IMR-90 (cell line): ENCODE results near the gene ARHGAP10. TPM values are rescaled to one million over a fixed set of nuclear protein-coding genes. Genes with fewer than 3 reads are reported as not detected.

ENCODE experiments used
- ATAC-seq: fragments of 200-7000 bp; cut with Tn5 transposase; 2 replicates; pipeline ENCODE4 v1.9.1; 2020; ENCODE audit warnings: low read depth, mild to moderate bottlenecking, moderate library complexity
- BruUV-seq: library from RNA; stranded (reverse); fragments of 400-500 nt; replicated peaks from 2 replicates; lab custom pipeline; 2021; lab: Mats Ljungman, UMichigan
- CTCF ChIA-PET: fragments of 300-600 bp; formaldehyde crosslinking; extraction: SDS; loops from one replicate; lab custom pipeline; 2021; ENCODE audit warnings: antibody characterized with exemption; lab: Yijun Ruan, JAX
- POLR2A ChIA-PET: fragments of 300-600 bp; sonication (Branson Sonifier 250); formaldehyde crosslinking; loops from one replicate; lab custom pipeline; 2022; ENCODE audit warnings: antibody characterized with exemption; ENCODE audit not compliant: unreplicated experiment; lab: Charles Lee
- DNase-seq: peaks from one replicate; pipeline ENCODE4 v3.0.0; 2013
- H2AFZ ChIP-seq: replicated peaks from 2 replicates; pipeline ENCODE3; 2013; ENCODE audit warnings: low read length, mild to moderate bottlenecking; ENCODE audit not compliant: poor library complexity
- H2AK5ac ChIP-seq: 2 replicates; pipeline ENCODE4 v1.6.1; 2013; ENCODE audit warnings: low read depth, low read length, inconsistent platforms
- H2AK9ac ChIP-seq: replicated peaks from 2 replicates; pipeline ENCODE3; 2013; ENCODE audit warnings: mild to moderate bottlenecking, low read depth, low read length, moderate library complexity; ENCODE audit not compliant: poor library complexity
- H2BK120ac ChIP-seq: 2 replicates; pipeline ENCODE4 v1.6.1; 2013; ENCODE audit warnings: low read depth, low read length, inconsistent platforms
- H2BK15ac ChIP-seq: 3 replicates; pipeline ENCODE4 v1.6.1; 2013; ENCODE audit warnings: low read depth, low read length, inconsistent platforms
- H2BK20ac ChIP-seq: 2 replicates; pipeline ENCODE4 v1.6.1; 2013; ENCODE audit warnings: low read depth, mild to moderate bottlenecking, inconsistent platforms, low read length, moderate library complexity
- H2BK5ac ChIP-seq: 2 replicates; pipeline ENCODE4 v1.6.1; 2013; ENCODE audit warnings: mild to moderate bottlenecking, low read depth, low read length, inconsistent platforms; ENCODE audit not compliant: poor library complexity, severe bottlenecking
- H3K14ac ChIP-seq: replicated peaks from 2 replicates; pipeline ENCODE4 v1.6.1; 2013; ENCODE audit warnings: low read depth, low read length, inconsistent platforms
- H3K18ac ChIP-seq: 2 replicates; pipeline ENCODE4 v1.6.1; 2013; ENCODE audit warnings: low read depth, low read length, control low read depth
- H3K23ac ChIP-seq: 2 replicates; pipeline ENCODE4 v1.6.1; 2013; ENCODE audit warnings: low read depth, low read length, inconsistent platforms
- H3K27ac ChIP-seq: 2 replicates; pipeline ENCODE4 v1.5.1; 2013; ENCODE audit warnings: mild to moderate bottlenecking, control low read depth, low read length; ENCODE audit not compliant: insufficient read depth
- H3K27me3 ChIP-seq: 2 replicates; pipeline ENCODE4 v1.6.1; 2013; ENCODE audit warnings: low read length; ENCODE audit not compliant: control insufficient read depth, insufficient read depth
- H3K36me3 ChIP-seq: 2 replicates; pipeline ENCODE4 v1.6.1; 2013; ENCODE audit warnings: low read length, mixed read lengths; ENCODE audit not compliant: control insufficient read depth, insufficient read depth
- H3K4ac ChIP-seq: 2 replicates; pipeline ENCODE4 v1.6.1; 2013; ENCODE audit warnings: low read depth, low read length, inconsistent platforms
- H3K4me1 ChIP-seq: 2 replicates; pipeline ENCODE4 v1.6.1; 2013; ENCODE audit warnings: low read length, mixed read lengths; ENCODE audit not compliant: control insufficient read depth, insufficient read depth
- H3K4me2 ChIP-seq: 2 replicates; pipeline ENCODE4 v1.6.1; 2013; ENCODE audit warnings: low read depth, mild to moderate bottlenecking, control low read depth, low read length, moderate library complexity
- H3K4me3 ChIP-seq: 2 replicates; pipeline ENCODE4 v1.5.1; 2013; ENCODE audit warnings: low read depth, mild to moderate bottlenecking, control low read depth, low read length, moderate library complexity; ENCODE audit not compliant: insufficient read depth
- H3K56ac ChIP-seq: 2 replicates; pipeline ENCODE4 v1.6.1; 2013; ENCODE audit warnings: low read length, inconsistent platforms; ENCODE audit not compliant: insufficient read depth; ENCODE audit errors: extremely low read depth
- H3K79me1 ChIP-seq, 2 experiments: 2 replicates each; pipeline ENCODE4 v1.6.1; 2013; ENCODE audit warnings: low read length in 2 of 2, inconsistent platforms in 1 of 2, low read depth in 1 of 2
- H3K9ac ChIP-seq: 2 replicates; pipeline ENCODE4 v1.6.1; 2013; ENCODE audit warnings: low read depth, low read length, control low read depth
- H3K9me1 ChIP-seq: 2 replicates; pipeline ENCODE4 v1.6.1; 2013; ENCODE audit warnings: low read length, inconsistent platforms; ENCODE audit not compliant: insufficient read depth
- H3K9me3 ChIP-seq: 2 replicates; pipeline ENCODE4 v1.6.1; 2013; ENCODE audit warnings: low read length; ENCODE audit not compliant: control insufficient read depth, insufficient read depth
- H4K20me1 ChIP-seq: 2 replicates; pipeline ENCODE4 v1.6.1; 2013; ENCODE audit warnings: low read length, inconsistent platforms; ENCODE audit not compliant: insufficient read depth
- H4K5ac ChIP-seq: 2 replicates; pipeline ENCODE4 v1.6.1; 2013; ENCODE audit warnings: mild to moderate bottlenecking, low read depth, low read length, control low read depth
- H4K8ac ChIP-seq, 2 experiments: 2 replicates each; pipeline ENCODE4 v1.6.1; 2013; ENCODE audit warnings: low read depth in 2 of 2, low read length in 2 of 2, control low read depth in 1 of 2, inconsistent platforms in 1 of 2
- H4K91ac ChIP-seq: 2 replicates; pipeline ENCODE4 v1.6.1; 2013; ENCODE audit warnings: low read depth, low read length, inconsistent platforms; ENCODE audit not compliant: insufficient read depth
- MAFK ChIP-seq: IDR thresholded peaks from 2 replicates; pipeline ENCODE4 v1.6.1; 2012; ENCODE audit warnings: low read depth, low read length, improper control_type of control experiment
- WGBS, 2 experiments: methylation state at CpG; one replicate each; pipeline versions ENCODE4 v1.1.5 to v1.1.7; 2013; ENCODE audit warnings: missing lambda C conversion rate in 2 of 2; ENCODE audit not compliant: insufficient read length in 1 of 2; ENCODE audit errors: extremely low coverage in 2 of 2; 5-methylcytosine and 5-hydroxymethylcytosine counted together
- dilution Hi-C: fragments of 300-500 bp; cut with HindIII; formaldehyde crosslinking; loops from one replicate; pipeline ENCODE4 v1.14.3; 2018; ENCODE audit warnings: low sequenced_read_pairs; ENCODE audit not compliant: unreplicated experiment
- in situ Hi-C: fragments of 300-500 bp; cut with MboI; formaldehyde crosslinking; loops from 3 replicates; pipeline ENCODE4 v1.14.3; 2019; ENCODE audit warnings: low sequenced_read_pairs, inconsistent platforms, mixed read lengths
- intact Hi-C: fragments of 100-400 bp; cut with micrococcal nuclease; formaldehyde crosslinking; loops from 2 replicates; pipeline ENCODE4 v1.10.0; 2022
- polyA plus RNA-seq, 3 experiments: library from polyadenylated mRNA; depleted of rRNA; stranded (reverse); fragments of >200 nt; gene quantifications; 2 replicates each; pipeline ENCODE4 v1.2.3, GENCODE V29; 2012; ENCODE audit warnings: low replicate concordance in 1 of 3
- total RNA-seq: library from RNA; depleted of rRNA; stranded (reverse); fragments of >200 nt; gene quantifications from 2 replicates; pipeline ENCODE4 v1.2.3, GENCODE V29; 2012

Gene ARHGAP10
- total and polyA plus RNA-seq, 2 of the 4 experiments (the other 2 are of a cell fraction): 27.1 to 29.4 TPM

- Histone ChIP-seq H3K4ac (no peak overlapping the region), H4K8ac (no peak overlapping the region), H3K27me3 (no peaks in the 10 kb centered on the region), H2AFZ (no peak overlapping the region), H3K4me3 (no peak overlapping the region), H3K9me3 (no peaks in the 10 kb centered on the region), H2BK120ac (no peak overlapping the region), H3K14ac (no peak overlapping the region), H3K18ac (no peak overlapping the region), H4K5ac (no peak overlapping the region), H3K27ac (no peak overlapping the region), H2BK5ac (no peak overlapping the region), H4K20me1 (no peaks in the 10 kb centered on the region; the same call in 1 of the 2 replicates), H3K4me2 (no peak overlapping the region), H2AK9ac (no peak overlapping the region), H3K4me1 (no peaks in the 10 kb centered on the region; the same call in 1 of the 2 replicates), H2AK5ac (no peak overlapping the region), H4K91ac (no peak overlapping the region), H2BK15ac (no peak overlapping the region), H3K36me3 (peaks cover 2% of the 10 kb centered on the region; the same call in 1 of the 2 replicates), H3K23ac (no peak overlapping the region), H3K9ac (no peak overlapping the region), H3K56ac (no peak overlapping the region), H2BK20ac (no peak overlapping the region), H3K9me1 (peaks cover 4% of the 10 kb centered on the region; the same call in 1 of the 2 replicates), H3K79me1 (peaks cover 18 to 34% of the 10 kb centered on the region in 2 experiments)
- dilution Hi-C loops: no loop called here
- CTCF ChIA-PET: interaction anchor here (0.9 kb wide), 1 partner anchor 27 kb away, joined by 3 read pairs; no protein-coding TSS in a partner anchor
- WGBS, 2 experiments: 93% methylated on average over 6 of the region's 7 CpGs; no CpG with 5 or more reads in 1 of the 2 experiments
- ATAC-seq: no peak
- POLR2A ChIA-PET: no interaction called here
- in situ Hi-C loops: loop anchor here (25.0 kb wide), 1 partner anchor 96 kb away; no protein-coding TSS in a partner anchor
- intact Hi-C loops: no loop called here
- no peak for TF ChIP-seq MAFK
- no peak for DNase-seq
- BruUV-seq: no TSS peak
Observed at GRCh38 chr4:148041606-148042329, 309.9 kb downstream of the ARHGAP10 start.
